Measurements from ENCODE around the gene SULT2B1.
A peak's percentile ranks its signal among the peaks of the same experiment; 100 is the strongest.

Gene SULT2B1

GRCh38 chr19:48616491-48617056 is 64.6 kb downstream of the SULT2B1 start:
- H3K4me2 ChIP-seq, result no peak overlapping the region
- H3K79me2 ChIP-seq (ENCODE audit: insufficient read depth, low read depth), result peaks cover 35% of the 10 kb centered on the region
- no peak overlapping the region for H3K4me3 ChIP-seq (IDR thresholded peaks at IDR 0.05; ENCODE audit: insufficient read depth, low read depth, low read length)
- H2AFZ ChIP-seq (ENCODE audit: low read depth), result no peak overlapping the region
- H3K27ac ChIP-seq, result no peak overlapping the region
- H4K20me1 ChIP-seq (ENCODE audit: insufficient read depth), result peaks cover 26% of the 10 kb centered on the region
- TF ChIP-seq CTCF (conservative IDR thresholded peaks at IDR 0.05; ENCODE audit: low read depth, low read length), result no peak
- peaks cover 10% of the 10 kb centered on the region; the same call in 1 of the 2 replicates for H3K36me3 ChIP-seq (ENCODE audit: insufficient read depth)
- H3K9ac ChIP-seq, result no peak overlapping the region
- peaks cover 18% of the 10 kb centered on the region for H3K4me1 ChIP-seq (ENCODE audit: low read depth, poor library complexity, severe bottlenecking)
- H3K27me3 ChIP-seq (ENCODE audit: insufficient read depth, low read depth), result no peaks in the 10 kb centered on the region

GRCh38 chr19:48617146-48617937 is 65.4 kb downstream of the SULT2B1 start:
- peak overlapping the region; percentile 63 for H3K4me2 ChIP-seq
- H4K20me1 ChIP-seq (ENCODE audit: insufficient read depth), result peaks cover 26% of the 10 kb centered on the region
- H2AFZ ChIP-seq (ENCODE audit: low read depth), result no peak overlapping the region
- H3K4me3 ChIP-seq (IDR thresholded peaks at IDR 0.05; ENCODE audit: insufficient read depth, low read depth, low read length), result peak overlapping the region; percentile 9
- H3K36me3 ChIP-seq (ENCODE audit: insufficient read depth), result peaks cover 10% of the 10 kb centered on the region; the same call in 1 of the 2 replicates
- H3K27ac ChIP-seq, result peak overlapping the region; percentile 66; the same call in 1 of the 2 replicates
- peaks cover 35% of the 10 kb centered on the region for H3K79me2 ChIP-seq (ENCODE audit: insufficient read depth, low read depth)
- H3K27me3 ChIP-seq (ENCODE audit: insufficient read depth, low read depth), result no peaks in the 10 kb centered on the region
- peak overlapping the region; percentile 94; the same call in 1 of the 2 replicates for H3K9ac ChIP-seq
- no peak; the same call in 1 of the 2 replicates for TF ChIP-seq CTCF (conservative IDR thresholded peaks at IDR 0.05; ENCODE audit: low read depth, low read length)
- H3K4me1 ChIP-seq (ENCODE audit: low read depth, poor library complexity, severe bottlenecking), result peaks cover 18% of the 10 kb centered on the region

- Histone ChIP-seq H3K36me3 (ENCODE audit: insufficient read depth) (peaks cover 10% of the 10 kb centered on the region; the same call in 1 of the 2 replicates), H3K27ac (peak overlapping the region; percentile 66), H3K4me3 (IDR thresholded peaks at IDR 0.05; ENCODE audit: insufficient read depth, low read depth, low read length) (peak overlapping the region; percentile 9), H3K4me2 (peak overlapping the region; percentile 63), H2AFZ (ENCODE audit: low read depth) (peak overlapping the region; percentile 20; the same call in 1 of the 2 replicates), H3K9ac (peak overlapping the region; percentile 94), H3K79me2 (ENCODE audit: insufficient read depth, low read depth) (peaks cover 35% of the 10 kb centered on the region), H4K20me1 (ENCODE audit: insufficient read depth) (peaks cover 26% of the 10 kb centered on the region), H3K4me1 (ENCODE audit: low read depth, poor library complexity, severe bottlenecking) (peaks cover 23% of the 10 kb centered on the region), H3K27me3 (ENCODE audit: insufficient read depth, low read depth) (no peaks in the 10 kb centered on the region)
- TF ChIP-seq CTCF (conservative IDR thresholded peaks at IDR 0.05; ENCODE audit: low read depth, low read length), result no peak; the same call in 1 of the 2 replicates
These were observed 66.4 kb downstream of the SULT2B1 start for GRCh38 chr19:48618278-48618915.

- no peak; the same call in 1 of the 2 replicates for TF ChIP-seq CTCF (conservative IDR thresholded peaks at IDR 0.05; ENCODE audit: low read depth, low read length)
- Histone ChIP-seq H3K4me1 (ENCODE audit: low read depth, poor library complexity, severe bottlenecking) (peaks cover 27% of the 10 kb centered on the region), H4K20me1 (ENCODE audit: insufficient read depth) (peaks cover 26% of the 10 kb centered on the region), H3K36me3 (ENCODE audit: insufficient read depth) (peaks cover 10% of the 10 kb centered on the region; the same call in 1 of the 2 replicates), H3K27ac (peak within 1 kb of the TSS; percentile 66), H3K4me2 (peak within 1 kb of the TSS; percentile 63), H3K27me3 (ENCODE audit: insufficient read depth, low read depth) (no peaks in the 10 kb centered on the region), H3K79me2 (ENCODE audit: insufficient read depth, low read depth) (peaks cover 35% of the 10 kb centered on the region), H2AFZ (ENCODE audit: low read depth) (peak within 1 kb of the TSS; percentile 65), H3K4me3 (IDR thresholded peaks at IDR 0.05; ENCODE audit: insufficient read depth, low read depth, low read length) (peak within 1 kb of the TSS; percentile 9), H3K9ac (peak within 1 kb of the TSS; percentile 94)
These were observed 67.1 kb downstream of the SULT2B1 start, which contains the start of the genes RPL18 and SPHK2 for GRCh38 chr19:48618916-48619691. RPL18 (minus strand) TSS chr19:48619178; CDS start chr19:48619143, 35 bp downstream. SPHK2 (plus strand) TSS chr19:48619506; CDS start chr19:48620515, 1,009 bp downstream.

Data from KMS-11 (cell line).